ENCODE measurements around the gene HHIP.

The HHIP gene

GRCh38 chr4:144656850-144657249 lies 10.9 kb downstream of the HHIP start:
- no peak for DNase-seq

DNA sequence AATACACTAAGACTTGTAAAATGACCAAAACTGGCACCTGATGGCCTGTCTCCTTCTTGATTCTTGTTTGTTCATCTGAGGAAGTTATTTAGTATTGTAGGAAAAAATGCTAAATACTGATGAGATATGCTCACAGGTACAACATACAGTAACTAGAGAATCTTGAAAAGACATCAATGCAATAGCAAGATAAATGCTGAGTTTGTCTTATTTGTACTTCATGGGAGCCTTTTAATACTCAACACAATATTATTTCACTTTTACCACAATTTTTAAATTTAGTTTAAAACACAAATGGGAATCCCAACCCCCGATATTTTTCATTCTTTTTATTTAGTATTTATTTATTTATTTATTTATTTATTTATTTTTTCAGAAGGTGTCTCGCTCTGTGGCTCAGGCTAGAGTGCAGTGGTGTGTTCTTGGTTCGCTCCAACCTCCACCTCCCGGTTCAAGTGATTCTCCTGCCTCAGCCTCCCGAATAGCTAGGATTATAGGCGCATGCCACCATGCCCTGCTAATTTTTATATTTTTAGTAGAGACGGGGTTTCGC lies 12.1 kb downstream of the HHIP start:
- DNase-seq, result no peak

DNA sequence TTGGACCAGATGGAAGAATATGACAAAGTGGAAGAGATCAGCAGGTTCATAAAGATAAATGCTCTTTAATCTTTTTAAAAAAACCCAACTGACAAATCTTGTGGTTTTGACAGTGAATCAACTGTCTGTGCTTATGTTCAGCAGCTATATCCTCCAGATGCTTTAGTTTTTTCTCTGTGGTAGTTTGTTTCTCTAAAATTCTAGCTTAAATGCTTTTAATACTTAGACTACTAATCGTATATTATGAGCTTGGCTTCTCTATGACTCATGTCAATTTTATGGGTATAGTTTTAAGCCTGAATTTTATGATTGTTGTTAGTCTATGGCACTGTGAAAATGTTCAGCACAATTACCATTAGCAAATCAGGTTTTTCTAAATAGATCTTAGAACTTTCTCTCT lies 12.9 kb downstream of the HHIP start:
- DNase-seq, result no peak

GRCh38 chr4:144659447-144659846 lies 13.5 kb downstream of the HHIP start:
- no peak for DNase-seq

DNA sequence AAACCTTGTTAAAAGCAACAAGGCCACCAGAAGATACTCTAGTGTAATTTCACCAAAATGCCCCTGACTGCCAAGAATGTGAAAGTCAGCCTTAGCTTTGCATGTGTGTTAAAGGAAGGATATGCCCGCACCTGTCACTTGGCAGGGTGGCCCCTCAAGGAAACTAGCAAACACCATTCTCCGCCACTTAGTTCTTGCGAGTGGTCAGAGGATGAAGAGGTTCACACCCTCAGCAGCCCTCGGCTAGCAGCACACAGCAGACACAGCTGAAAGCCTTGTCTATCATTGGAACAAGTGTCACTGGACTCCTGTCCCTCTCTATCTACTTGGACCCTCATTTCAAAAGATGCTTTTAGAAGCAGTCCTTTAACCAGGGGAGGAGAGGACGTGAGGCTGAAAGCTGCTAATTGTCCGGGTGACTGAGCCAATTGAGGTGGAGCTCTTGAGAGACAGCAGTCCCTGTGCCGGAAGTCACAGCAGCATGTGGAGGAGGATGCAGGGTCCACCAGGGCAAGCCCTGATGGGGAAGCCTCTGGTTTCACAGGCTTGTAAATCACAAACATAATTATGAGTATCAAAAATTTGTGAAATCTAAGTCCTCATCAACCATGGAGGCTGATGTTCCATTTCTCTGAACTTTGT lies 18.0 kb downstream of the HHIP start:
- DNase-seq, result no peak

- DNase-seq, result no peak
These were observed 20.7 kb downstream of the HHIP start for GRCh38 chr4:144666539-144667175.

GRCh38 chr4:144667500-144667899 lies 21.5 kb downstream of the HHIP start:
- no peak for DNase-seq

DNA sequence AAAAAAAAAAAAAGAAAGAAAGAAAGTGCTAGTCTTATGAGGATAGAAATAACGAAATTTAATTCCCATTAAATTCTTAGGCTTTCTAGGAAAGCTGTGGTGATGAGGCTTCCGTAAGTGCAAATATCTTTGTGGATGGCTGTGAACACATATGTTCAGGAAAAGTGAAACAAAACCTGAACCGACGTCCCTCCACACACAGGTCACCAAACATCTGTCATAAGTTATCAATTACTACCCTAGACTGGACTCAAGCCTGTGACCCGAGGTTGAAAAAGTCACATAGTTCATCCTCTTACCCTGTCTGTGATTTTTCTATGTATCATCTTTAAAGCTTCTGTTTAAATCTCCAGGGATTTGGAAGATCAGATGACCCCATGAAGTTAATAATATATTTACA lies 24.8 kb downstream of the HHIP start:
- DNase-seq, result no peak

DNA sequence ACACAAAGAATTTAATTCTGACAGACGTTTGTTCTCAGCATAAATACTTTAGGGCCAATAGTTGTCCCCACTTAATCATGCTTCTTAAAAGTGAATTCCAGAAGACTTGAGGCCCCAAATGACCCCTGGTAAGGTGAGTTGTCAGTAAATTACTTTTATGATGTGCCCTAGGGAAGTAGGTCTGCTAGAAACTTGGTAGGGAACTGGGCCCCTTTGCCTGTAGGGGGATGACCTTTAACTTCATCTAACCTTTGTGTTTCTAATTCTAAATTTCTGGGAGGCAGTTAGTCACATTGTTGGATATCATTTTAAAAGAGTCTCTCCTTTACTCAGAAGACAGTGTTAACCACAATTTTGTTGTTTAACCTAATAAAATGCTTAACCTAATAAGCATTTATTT lies 28.8 kb downstream of the HHIP start:
- no peak for DNase-seq

GRCh38 chr4:144681806-144682205 lies 35.9 kb downstream of the HHIP start:
- DNase-seq, result no peak

DNA sequence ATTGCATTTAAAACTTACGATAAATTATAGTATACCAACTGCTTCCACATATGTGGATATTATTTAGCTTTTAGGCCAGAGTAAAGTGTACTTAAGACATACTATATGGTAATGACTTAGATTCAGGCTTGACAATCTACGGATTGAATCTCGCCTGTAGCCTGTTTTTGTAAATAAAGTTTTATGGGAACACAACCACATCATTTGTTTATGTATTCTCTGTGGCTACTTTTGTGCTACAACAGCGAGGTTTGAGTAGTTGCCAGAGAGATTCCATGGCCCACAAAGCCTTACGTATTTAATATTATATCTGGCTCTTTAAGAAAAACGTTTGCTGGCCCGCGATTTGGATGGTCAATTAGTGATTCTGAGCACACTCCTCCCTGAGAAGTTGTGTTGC lies 37.6 kb downstream of the HHIP start:
- DNase-seq, result no peak

DNA sequence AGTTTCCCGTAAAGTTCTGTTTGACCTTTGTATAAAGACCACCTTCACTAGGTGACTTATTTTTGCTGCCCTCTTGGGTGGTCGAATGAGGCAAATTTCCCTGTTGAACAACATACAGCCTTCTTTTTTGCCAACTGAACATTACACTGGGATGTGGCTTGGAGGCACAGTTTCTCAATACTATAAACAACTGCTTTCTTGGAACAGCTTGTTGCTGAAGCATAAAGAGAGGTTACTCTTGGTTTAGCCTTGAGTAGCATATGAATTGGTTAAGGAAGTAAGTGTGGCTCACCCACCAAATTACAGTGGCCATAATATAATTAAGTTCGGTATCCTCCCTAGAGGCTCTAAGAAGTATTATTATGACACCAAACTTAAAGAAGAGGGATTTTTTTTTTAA lies 40.0 kb downstream of the HHIP start:
- no peak for DNase-seq

- no peak for DNase-seq
These were observed 41.0 kb downstream of the HHIP start for GRCh38 chr4:144686921-144687320.

- DNase-seq, result no peak
These were observed 41.5 kb downstream of the HHIP start for GRCh38 chr4:144687466-144687865.

DNA sequence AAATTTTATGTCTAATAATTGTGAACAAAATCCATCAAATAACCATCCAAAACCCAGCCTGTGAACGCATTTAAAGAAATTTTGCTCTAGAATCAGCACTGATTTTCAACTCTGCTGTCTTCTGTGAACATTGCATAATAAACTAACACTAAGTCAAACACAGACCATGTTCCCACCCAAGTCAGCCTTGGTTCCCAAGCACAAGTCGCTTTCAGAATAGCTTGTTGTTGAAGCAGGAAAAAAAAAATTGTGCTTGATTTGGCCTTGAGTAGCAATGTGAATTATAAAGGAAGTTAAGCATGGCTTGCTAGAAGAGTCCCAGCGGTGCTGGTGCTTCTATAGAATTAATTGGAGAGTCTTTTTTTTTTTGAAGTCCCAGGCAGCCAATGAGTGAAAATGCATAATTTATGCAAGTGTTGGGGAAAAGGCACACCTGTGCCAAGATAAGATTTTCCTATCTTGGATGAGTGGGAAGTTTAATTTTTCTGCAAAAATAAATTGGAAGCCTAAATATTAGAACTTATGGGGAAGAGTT lies 42.1 kb downstream of the HHIP start:
- DNase-seq, result no peak

DNA sequence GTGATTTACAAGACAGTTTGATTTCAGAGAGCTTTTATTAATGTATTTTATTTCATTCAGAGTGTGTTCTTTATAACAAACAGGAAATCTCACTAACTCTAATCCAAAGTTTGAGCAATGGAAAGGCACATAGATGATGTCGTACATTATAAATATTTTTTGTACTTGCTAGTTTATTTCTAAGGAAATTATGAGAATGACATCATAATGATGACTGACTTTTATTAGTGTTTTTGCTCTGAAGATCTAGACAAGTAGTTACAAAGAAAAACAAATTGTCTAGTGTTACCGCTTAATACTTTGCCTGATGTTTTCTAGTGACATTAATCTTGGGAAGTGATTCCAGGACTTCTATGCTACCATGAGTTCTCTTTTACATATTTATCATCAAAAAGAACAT lies 43.2 kb downstream of the HHIP start:
- no peak for DNase-seq

DNA sequence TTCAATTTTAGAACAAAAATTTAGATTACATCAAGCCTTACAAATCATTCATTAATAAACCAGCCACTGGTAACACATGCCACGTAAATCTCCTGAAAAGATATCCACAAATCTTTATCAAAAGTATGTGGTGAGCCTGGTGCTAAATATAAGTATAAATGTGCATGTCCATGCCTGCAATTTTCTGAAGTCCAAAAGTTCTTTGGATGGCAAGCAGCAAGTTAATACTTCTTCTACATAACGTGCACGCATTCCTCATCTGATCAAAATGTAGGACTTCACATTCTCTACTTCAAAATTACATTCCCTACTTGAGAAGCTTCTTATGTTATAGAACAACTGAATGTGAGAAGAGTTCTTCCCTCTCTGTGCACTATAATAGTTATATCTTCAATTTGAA lies 49.8 kb downstream of the HHIP start:
- no peak for DNase-seq

GRCh38 chr4:144696376-144696775 lies 50.4 kb downstream of the HHIP start:
- no peak for DNase-seq

DNA sequence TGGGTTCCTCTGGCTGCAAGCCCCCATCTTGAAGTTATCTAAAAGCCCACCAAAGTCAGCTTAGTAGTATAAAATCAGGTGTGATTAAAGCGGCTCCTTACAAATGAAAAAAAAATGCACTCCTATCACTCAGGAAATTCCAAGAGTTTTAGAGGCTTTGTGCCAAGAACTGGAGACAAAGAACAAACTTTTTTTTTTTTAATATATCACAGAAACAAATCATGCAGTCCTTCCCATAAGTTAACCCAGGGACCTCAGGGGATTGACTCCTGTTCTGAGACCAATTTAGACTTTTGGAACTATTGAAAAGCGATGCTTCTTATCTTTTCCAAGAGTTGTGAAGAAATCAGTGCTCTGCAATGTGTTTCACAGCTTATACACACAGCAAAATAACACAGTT lies 53.6 kb downstream of the HHIP start:
- no peak for DNase-seq

- no peak for DNase-seq
These were observed 55.8 kb downstream of the HHIP start for GRCh38 chr4:144701683-144702233.

DNA sequence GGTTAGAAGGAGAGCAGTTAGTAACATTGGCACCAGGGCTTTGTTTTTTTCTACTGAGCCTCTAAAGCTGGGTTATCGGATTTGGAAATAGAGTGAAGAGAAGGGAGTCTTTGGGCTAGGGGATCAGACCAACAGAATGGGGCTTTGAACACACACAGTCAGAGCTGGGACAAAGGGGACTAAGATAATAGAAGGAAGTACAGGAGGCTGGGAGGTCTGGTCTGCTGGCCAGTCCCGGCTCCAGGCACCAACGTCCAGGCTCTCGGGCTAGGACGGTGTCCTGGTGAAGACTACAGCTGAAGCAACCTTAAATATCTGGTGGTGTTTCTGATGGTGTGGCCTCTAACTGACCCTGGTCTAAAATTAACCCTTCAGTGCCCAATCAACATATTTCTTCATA lies 57.5 kb downstream of the HHIP start:
- DNase-seq, result no peak

DNA sequence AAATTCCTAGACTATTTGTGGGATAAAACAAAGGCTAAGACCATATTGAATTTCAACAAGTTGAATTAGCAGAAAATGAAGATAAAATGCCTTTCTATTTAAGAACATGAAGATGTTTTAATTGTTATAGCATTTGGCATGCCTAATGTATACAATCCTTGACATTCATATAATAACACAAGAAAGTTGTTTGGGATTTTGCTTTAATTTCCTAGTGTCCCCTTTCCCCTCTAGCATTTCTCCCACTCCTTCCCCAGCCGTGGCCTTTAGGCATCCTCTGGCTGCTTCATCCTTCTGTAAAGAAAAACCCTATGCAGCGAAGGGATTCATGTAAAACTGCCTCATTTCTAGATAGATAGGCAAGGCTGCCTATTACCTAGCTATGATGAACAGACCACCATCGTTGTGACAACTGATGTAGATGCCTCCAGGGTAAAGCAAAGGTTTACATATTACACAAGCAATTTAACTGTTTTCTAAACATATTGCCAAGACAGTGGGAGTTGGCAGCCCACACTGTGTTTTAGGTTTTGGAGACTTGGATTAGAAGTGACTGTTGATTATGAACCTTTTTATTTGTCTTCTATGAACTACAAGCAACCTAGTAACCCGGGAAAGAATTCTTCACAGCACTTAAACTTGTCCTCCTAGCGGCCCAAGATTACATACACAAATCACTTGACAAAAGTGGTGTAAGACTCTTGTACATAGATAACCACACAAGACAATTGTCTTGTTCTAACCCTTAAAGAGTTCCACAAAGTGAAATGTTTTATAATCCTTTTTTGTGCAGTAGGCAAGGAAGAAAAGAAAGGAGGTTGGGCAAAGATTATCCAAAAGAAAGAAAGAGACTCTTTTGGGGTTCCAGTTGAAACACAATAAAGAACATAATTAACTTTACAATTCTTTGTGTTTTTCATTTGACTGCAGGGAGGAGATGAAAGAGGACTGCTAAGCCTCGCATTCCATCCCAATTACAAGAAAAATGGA lies 59.9 kb downstream of the HHIP start:
- no peak for DNase-seq

DNA sequence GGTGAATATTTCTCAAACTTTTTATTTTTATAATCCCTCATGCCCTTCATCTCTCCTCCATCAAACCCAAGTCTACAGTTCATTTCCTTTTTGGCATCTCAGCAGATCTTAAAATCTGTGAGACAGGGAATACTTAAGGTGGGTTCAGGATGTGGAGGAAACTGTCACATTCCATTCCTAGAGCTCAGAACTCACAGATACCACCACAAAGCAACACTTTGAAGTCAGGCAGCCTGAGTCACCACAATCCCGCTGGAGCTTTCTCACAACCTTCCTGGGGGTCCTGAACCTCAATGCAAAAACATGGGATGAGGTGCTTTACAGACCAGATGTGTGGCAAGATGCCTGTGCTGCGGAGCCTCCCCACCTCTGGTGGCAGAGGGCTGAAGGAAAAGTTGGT lies 63.2 kb downstream of the HHIP start:
- DNase-seq, result no peak

Data from activated CD4-positive, CD25-positive, alpha-beta regulatory T cell (primary cell).